Panc1 (cell line): ENCODE data around the gene FYN. TPM values are rescaled to one million over a fixed set of nuclear protein-coding genes. Genes with fewer than 3 reads are reported as not detected.

Experiments
- ATAC-seq: fragments of 200-7000 bp; cut with Tn5 transposase; 2 replicates; pipeline ENCODE4 v1.9.1; 2020; ENCODE audit warnings: mild to moderate bottlenecking, moderate library complexity
- BruUV-seq: library from RNA; stranded (reverse); fragments of 400-500 nt; replicated peaks from 2 replicates; lab custom pipeline; 2021; lab: Mats Ljungman, UMichigan
- CTCF ChIA-PET: fragments of 300-600 bp; sonication (Branson Sonifier 250); formaldehyde crosslinking; loops from one replicate; lab custom pipeline; 2022; ENCODE audit warnings: antibody characterized with exemption; lab: Charles Lee
- POLR2A ChIA-PET: fragments of 300-600 bp; sonication (Branson Sonifier 250); formaldehyde crosslinking; loops from one replicate; lab custom pipeline; 2022; ENCODE audit warnings: antibody characterized with exemption; lab: Charles Lee
- DNase-seq: peaks from one replicate; pipeline ENCODE4 v3.0.0-alpha.2; 2010; ENCODE audit warnings: low read depth, low spot score
- H3K27ac ChIP-seq: 2 replicates; pipeline ENCODE4 v1.5.1; 2011; ENCODE audit warnings: mild to moderate bottlenecking, low read length, inconsistent platforms
- H3K27me3 ChIP-seq: fragments of 200-500 bp; sonication (Bioruptor generic); 2 replicates; pipeline ENCODE4 v1.6.0; 2014; ENCODE audit warnings: low read length, inconsistent platforms; ENCODE audit not compliant: control insufficient read depth, insufficient read depth
- H3K36me3 ChIP-seq: fragments of 200-500 bp; sonication (Bioruptor generic); 2 replicates; pipeline ENCODE4 v1.5.1; 2014; ENCODE audit warnings: inconsistent platforms, mild to moderate bottlenecking, low read length, moderate library complexity; ENCODE audit not compliant: control insufficient read depth, insufficient read depth
- H3K4me1 ChIP-seq: 2 replicates; pipeline ENCODE4 v1.5.1; 2011; ENCODE audit warnings: inconsistent platforms, mild to moderate bottlenecking, low read length, moderate library complexity; ENCODE audit not compliant: control insufficient read depth, insufficient read depth
- H3K4me3 ChIP-seq, 2 experiments: 2 replicates each; pipeline ENCODE4 v1.5.1; 2011 to 2012; ENCODE audit warnings: low read depth in 2 of 2, low read length in 2 of 2, mild to moderate bottlenecking in 2 of 2, inconsistent platforms in 1 of 2, moderate library complexity in 1 of 2
- H3K9me3 ChIP-seq: fragments of 200-500 bp; sonication (Bioruptor generic); 2 replicates; pipeline ENCODE4 v1.5.1; 2014; ENCODE audit warnings: low read depth, mild to moderate bottlenecking, inconsistent platforms, low read length, moderate library complexity; ENCODE audit not compliant: control insufficient read depth, insufficient read depth
- POLR2AphosphoS5 ChIP-seq: IDR thresholded peaks from 2 replicates; pipeline ENCODE4 v1.6.1; 2012; ENCODE audit warnings: mild to moderate bottlenecking, low read depth, low read length, moderate library complexity
- REST ChIP-seq, 2 experiments: IDR thresholded peaks; 2 replicates each; pipeline ENCODE4 v1.6.1; 2011 to 2012; ENCODE audit warnings: low read depth in 2 of 2, control low read depth in 1 of 2, low read length in 1 of 2, mild to moderate bottlenecking in 1 of 2, moderate library complexity in 1 of 2; ENCODE audit not compliant: insufficient read depth in 1 of 2
- SIN3A ChIP-seq: IDR thresholded peaks from 2 replicates; pipeline ENCODE4 v1.6.1; 2012; ENCODE audit warnings: low read depth, mild to moderate bottlenecking, low read length, moderate library complexity, borderline replicate concordance; ENCODE audit not compliant: insufficient read depth
- TCF7L2 ChIP-seq: IDR thresholded peaks from 2 replicates; pipeline ENCODE4 v1.6.1; 2011; ENCODE audit warnings: mild to moderate bottlenecking, low read depth, low read length, inconsistent platforms
- in situ Hi-C: cut with HindIII; loops from 2 replicates; pipeline ENCODE4 v1.10.0; 2016; ENCODE audit warnings: low sequenced_read_pairs, low pct_unique_long_range_greater_than_20kb
- intact Hi-C: fragments of 100-400 bp; cut with micrococcal nuclease; formaldehyde crosslinking; loops from one replicate; pipeline ENCODE4 v1.10.0; 2022; ENCODE audit not compliant: unreplicated experiment
- total RNA-seq: library from RNA; stranded (reverse); gene quantifications from one replicate; pipeline ENCODE4 v1.2.1, GENCODE V29; 2021; ENCODE audit not compliant: unreplicated experiment
- TF ChIP-seq, protein P1 (sequence below): fragments of 450-650 bp; IDR thresholded peaks from 2 replicates; pipeline ENCODE4 v1.5.1; 2017; ENCODE audit warnings: mild to moderate bottlenecking

Gene FYN
- total RNA-seq, 1 experiment from 2014 or later = 4.2 TPM

DNA sequence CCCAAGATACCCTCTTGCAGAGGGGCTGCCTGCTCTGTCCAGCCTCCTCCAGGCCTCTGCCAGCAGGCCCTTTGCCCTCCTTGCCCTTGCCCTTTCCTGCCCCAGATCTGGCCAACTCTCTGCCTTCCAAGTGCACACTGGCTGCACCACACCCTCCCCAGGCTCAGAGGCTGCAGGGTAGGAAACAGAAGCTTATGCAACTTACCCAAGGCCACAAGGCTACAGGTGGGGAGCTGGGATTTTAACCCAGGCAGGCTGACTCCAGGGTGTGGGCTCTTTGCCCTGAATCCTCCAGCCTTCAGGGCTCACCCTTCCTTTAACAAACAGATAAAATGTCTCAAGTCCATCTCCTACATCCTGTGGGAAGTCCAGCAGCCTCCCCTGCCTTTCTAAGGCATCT is 253.1 kb downstream of the FYN start:
- DNase-seq (no peak), ATAC-seq (no peak)
- H3K4me3 ChIP-seq = no peak overlapping the region
- ChIA-PET CTCF (no interaction called here), POLR2A (no interaction called here)
- H3K4me1 ChIP-seq = peaks cover 6% of the 10 kb centered on the region
- no peak overlapping the region for H3K27ac ChIP-seq
- intact Hi-C loops = no loop called here
- H3K27me3 ChIP-seq = no peaks in the 10 kb centered on the region
- no TSS peak for BruUV-seq
- H3K9me3 ChIP-seq = no peaks in the 10 kb centered on the region
- TF ChIP-seq SIN3A = no peak
- no peak for TF ChIP-seq POLR2AphosphoS5
- TF ChIP-seq TCF7L2 = no peak
- TF ChIP-seq, protein P1, sequence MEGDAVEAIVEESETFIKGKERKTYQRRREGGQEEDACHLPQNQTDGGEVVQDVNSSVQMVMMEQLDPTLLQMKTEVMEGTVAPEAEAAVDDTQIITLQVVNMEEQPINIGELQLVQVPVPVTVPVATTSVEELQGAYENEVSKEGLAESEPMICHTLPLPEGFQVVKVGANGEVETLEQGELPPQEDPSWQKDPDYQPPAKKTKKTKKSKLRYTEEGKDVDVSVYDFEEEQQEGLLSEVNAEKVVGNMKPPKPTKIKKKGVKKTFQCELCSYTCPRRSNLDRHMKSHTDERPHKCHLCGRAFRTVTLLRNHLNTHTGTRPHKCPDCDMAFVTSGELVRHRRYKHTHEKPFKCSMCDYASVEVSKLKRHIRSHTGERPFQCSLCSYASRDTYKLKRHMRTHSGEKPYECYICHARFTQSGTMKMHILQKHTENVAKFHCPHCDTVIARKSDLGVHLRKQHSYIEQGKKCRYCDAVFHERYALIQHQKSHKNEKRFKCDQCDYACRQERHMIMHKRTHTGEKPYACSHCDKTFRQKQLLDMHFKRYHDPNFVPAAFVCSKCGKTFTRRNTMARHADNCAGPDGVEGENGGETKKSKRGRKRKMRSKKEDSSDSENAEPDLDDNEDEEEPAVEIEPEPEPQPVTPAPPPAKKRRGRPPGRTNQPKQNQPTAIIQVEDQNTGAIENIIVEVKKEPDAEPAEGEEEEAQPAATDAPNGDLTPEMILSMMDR = no peak
- no peak for TF ChIP-seq REST (IDR thresholded peaks at IDR 0.05; ENCODE audit: insufficient read depth in 1 of 2, low read depth in 2 of 2, low read length in 1 of 2)
- in situ Hi-C loops = no loop called here
- H3K36me3 ChIP-seq = no peaks in the 10 kb centered on the region

DNA sequence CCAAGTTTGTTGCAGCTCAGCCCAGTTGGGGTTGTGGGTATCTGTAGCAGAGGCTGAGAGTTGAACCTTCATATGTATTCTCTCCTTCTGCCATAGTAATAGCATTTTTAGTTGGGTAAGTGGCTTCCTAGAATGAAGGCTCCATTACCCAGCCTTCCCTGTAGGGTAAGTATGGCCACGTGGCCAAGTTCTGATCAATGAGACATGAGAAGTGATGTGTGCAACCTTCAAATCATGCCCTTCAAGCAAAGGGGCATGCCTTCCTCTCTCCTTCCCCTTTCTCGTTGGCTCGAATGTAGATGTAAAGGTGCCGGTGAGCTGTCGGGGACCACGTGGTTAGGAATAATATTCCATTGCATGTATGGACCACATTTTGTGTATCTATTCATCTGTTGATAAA is 254.8 kb downstream of the FYN start:
- no TSS peak for BruUV-seq
- Histone ChIP-seq H3K27ac (no peak overlapping the region), H3K4me1 (peaks cover 8% of the 10 kb centered on the region), H3K9me3 (no peaks in the 10 kb centered on the region), H3K36me3 (no peaks in the 10 kb centered on the region), H3K27me3 (no peaks in the 10 kb centered on the region), H3K4me3 (no peak overlapping the region)
- in situ Hi-C loops = no loop called here
- intact Hi-C loops = no loop called here
- POLR2A ChIA-PET = no interaction called here
- no peak for ATAC-seq
- no peak for TF ChIP-seq POLR2AphosphoS5
- TF ChIP-seq REST (IDR thresholded peaks at IDR 0.05; ENCODE audit: insufficient read depth in 1 of 2, low read depth in 2 of 2, low read length in 1 of 2) = no peak
- TF ChIP-seq SIN3A = no peak
- no peak for TF ChIP-seq TCF7L2
- TF ChIP-seq, protein P1 = no peak
- CTCF ChIA-PET = no interaction called here
- no peak for DNase-seq
